Mucosa of rectum (tissue), 2 donors: ENCODE results near the gene UQCRH.
A peak's percentile ranks its signal among the peaks of the same experiment; 100 is the strongest.

Source experiments
- H3K27ac ChIP-seq, 2 donors: one replicate each; pipeline ENCODE4 v1.7.0; 2013; ENCODE audit warnings: inconsistent platforms in 2 of 2, low read depth in 2 of 2, low read length in 2 of 2
- H3K27me3 ChIP-seq, 2 donors: one replicate each; pipeline ENCODE4 v1.7.0; 2013; ENCODE audit warnings: low read length in 2 of 2; ENCODE audit not compliant: control insufficient read depth in 2 of 2, insufficient read depth in 2 of 2
- H3K36me3 ChIP-seq, 2 donors: one replicate each; pipeline ENCODE4 v1.7.0; 2013; ENCODE audit warnings: low read length in 2 of 2; ENCODE audit not compliant: control insufficient read depth in 2 of 2, insufficient read depth in 2 of 2
- H3K4me1 ChIP-seq, 2 donors: one replicate each; pipeline ENCODE4 v1.7.0; 2013; ENCODE audit warnings: low read length in 2 of 2, mild to moderate bottlenecking in 1 of 2; ENCODE audit not compliant: control insufficient read depth in 2 of 2, insufficient read depth in 2 of 2
- H3K4me3 ChIP-seq, 2 donors: one replicate each; pipeline ENCODE4 v1.7.0; 2013; ENCODE audit warnings: low read length in 2 of 2
- H3K9ac ChIP-seq, 2 donors: one replicate each; pipeline ENCODE4 v1.7.0; 2013; ENCODE audit warnings: low read length in 2 of 2, low read depth in 1 of 2, mild to moderate bottlenecking in 1 of 2
- H3K9me3 ChIP-seq, 2 donors: one replicate each; pipeline ENCODE4 v1.7.0; 2013; ENCODE audit warnings: low read length in 2 of 2; ENCODE audit not compliant: control insufficient read depth in 2 of 2
- donor health status: healthy.
- donor health status: Normal muscosa, but diverticular disease.

Gene UQCRH

DNA sequence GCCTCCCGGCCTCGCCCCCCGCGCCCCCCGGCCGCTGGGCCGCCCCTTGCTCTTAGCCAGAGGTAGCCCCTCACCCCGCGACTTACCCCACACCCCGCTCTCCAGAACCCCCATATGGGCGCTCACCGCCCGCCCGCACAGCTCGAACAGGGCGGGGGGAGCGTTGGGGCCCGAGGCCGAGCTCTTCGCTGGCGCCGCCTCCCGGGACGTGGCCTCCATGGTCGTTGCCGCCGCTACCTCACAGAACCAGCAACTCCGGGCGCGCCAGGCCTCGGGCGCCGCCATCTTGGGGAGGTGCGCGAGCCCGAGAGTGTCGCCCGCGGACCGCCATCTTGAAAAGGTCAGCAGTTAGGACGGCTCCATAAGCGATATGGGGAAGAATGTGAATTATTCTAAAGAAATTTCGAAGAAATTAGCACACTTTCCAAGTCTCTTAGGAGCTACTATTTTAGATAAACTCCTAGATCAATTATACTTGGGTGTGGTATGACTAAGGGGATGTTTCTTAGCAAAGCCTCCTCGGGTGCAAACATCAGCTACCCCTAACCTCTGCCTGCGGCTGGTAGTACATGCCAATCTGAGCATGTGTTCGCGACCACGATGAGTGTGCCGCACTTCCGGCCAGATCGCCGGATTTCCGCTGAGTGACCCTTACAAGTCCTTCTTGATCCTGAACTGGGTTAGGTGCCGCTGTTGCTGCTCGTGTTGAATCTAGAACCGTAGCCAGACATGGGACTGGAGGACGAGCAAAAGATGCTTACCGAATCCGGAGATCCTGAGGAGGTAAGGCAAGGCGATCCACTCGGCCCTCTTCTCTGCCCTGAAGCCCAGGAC is at the start of gene UQCRH, which contains the start of gene LRRC41:
UQCRH (plus strand) TSS at position 661 of the 834 bp plus-strand sequence; CDS start at position 730, 69 bp downstream.
LRRC41 (minus strand) TSS at position 579 of the 834 bp plus-strand sequence; CDS start at position 285, 294 bp downstream.
- Histone ChIP-seq H3K36me3 (peaks cover 3 to 4% of the 10 kb centered on the region in 2 donors), H3K27ac (peak within 1 kb of the TSS; percentile 94 to 96), H3K4me1 (peaks cover 14 to 28% of the 10 kb centered on the region in 2 donors), H3K9me3 (no peaks in the 10 kb centered on the region), H3K4me3 (peak within 1 kb of the TSS; percentile 97 to 98), H3K27me3 (no peaks in the 10 kb centered on the region), H3K9ac (peak within 1 kb of the TSS; percentile 94 to 100)

- Histone ChIP-seq H3K4me3 (no peak overlapping the region), H3K4me1 (no peaks in the 10 kb centered on the region), H3K36me3 (peaks cover 0 to 5% of the 10 kb centered on the region in 2 donors), H3K27ac (no peak overlapping the region), H3K27me3 (no peaks in the 10 kb centered on the region), H3K9me3 (no peaks in the 10 kb centered on the region), H3K9ac (no peak overlapping the region)
These were observed 48.8 kb upstream of the UQCRH start for GRCh38 chr1:46254668-46255067.

- Histone ChIP-seq H3K9ac (no peak overlapping the region), H3K27me3 (no peaks in the 10 kb centered on the region)
These were observed 47.0 kb upstream of the UQCRH start for GRCh38 chr1:46256523-46256922.

GRCh38 chr1:46262508-46262907 is 41.0 kb upstream of the UQCRH start:
- no peaks in the 10 kb centered on the region for H3K27me3 ChIP-seq
- no peak overlapping the region for H3K9ac ChIP-seq
- H3K27ac ChIP-seq, result no peak overlapping the region
- peaks cover 0 to 7% of the 10 kb centered on the region in 2 donors for H3K36me3 ChIP-seq
- no peaks in the 10 kb centered on the region for H3K4me1 ChIP-seq
- H3K9me3 ChIP-seq, result no peaks in the 10 kb centered on the region
- H3K4me3 ChIP-seq, result no peak overlapping the region

More at GRCh38 chr1:46256523-46256922, 47.0 kb upstream of the UQCRH start:
- Histone ChIP-seq H3K4me3 (no peak overlapping the region), H3K9me3 (no peaks in the 10 kb centered on the region), H3K36me3 (peaks cover 0 to 4% of the 10 kb centered on the region in 2 donors), H3K27ac (no peak overlapping the region), H3K4me1 (no peaks in the 10 kb centered on the region)

DNA sequence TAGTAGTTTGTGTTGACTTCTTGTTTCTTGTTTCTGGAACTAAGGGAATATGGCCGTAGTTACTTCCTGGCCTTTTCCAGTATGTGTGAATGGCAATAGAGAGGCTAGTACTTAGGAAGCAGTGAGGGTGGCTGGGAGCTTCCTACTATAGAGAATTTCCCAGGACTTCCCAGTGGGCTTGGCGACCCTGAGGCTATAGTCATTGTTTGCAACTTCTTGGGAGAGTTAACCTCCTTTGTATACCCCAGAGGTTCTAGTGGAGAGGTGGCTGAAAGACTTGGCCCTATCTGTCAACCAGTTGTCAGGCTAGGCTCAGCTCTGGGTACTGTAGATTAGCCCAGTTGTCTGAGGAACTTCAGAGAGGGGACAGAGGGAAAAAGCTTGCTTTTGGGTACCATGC is 40.4 kb upstream of the UQCRH start:
- Histone ChIP-seq H3K9ac (no peak overlapping the region), H3K4me1 (no peaks in the 10 kb centered on the region), H3K9me3 (no peaks in the 10 kb centered on the region), H3K4me3 (no peak overlapping the region), H3K36me3 (peaks cover 0 to 7% of the 10 kb centered on the region in 2 donors), H3K27me3 (no peaks in the 10 kb centered on the region), H3K27ac (no peak overlapping the region)

GRCh38 chr1:46268578-46268977 is 34.9 kb upstream of the UQCRH start:
- H3K4me3 ChIP-seq, result no peak overlapping the region
- H3K27ac ChIP-seq, result no peak overlapping the region
- H3K4me1 ChIP-seq, result no peaks in the 10 kb centered on the region
- no peaks in the 10 kb centered on the region for H3K9me3 ChIP-seq
- H3K27me3 ChIP-seq, result no peaks in the 10 kb centered on the region
- peaks cover 0 to 3% of the 10 kb centered on the region in 2 donors for H3K36me3 ChIP-seq
- no peak overlapping the region for H3K9ac ChIP-seq

GRCh38 chr1:46274225-46275029 is 29.1 kb upstream of the UQCRH start:
- Histone ChIP-seq H3K9ac (no peak overlapping the region), H3K36me3 (peaks cover 12 to 18% of the 10 kb centered on the region in 2 donors), H3K27me3 (no peaks in the 10 kb centered on the region), H3K4me3 (no peak overlapping the region), H3K27ac (no peak overlapping the region), H3K9me3 (no peaks in the 10 kb centered on the region), H3K4me1 (no peaks in the 10 kb centered on the region)

- Histone ChIP-seq H3K9me3 (no peaks in the 10 kb centered on the region), H3K27ac (no peak overlapping the region), H3K27me3 (no peaks in the 10 kb centered on the region), H3K9ac (no peak overlapping the region), H3K4me3 (no peak overlapping the region), H3K36me3 (peaks cover 14 to 23% of the 10 kb centered on the region in 2 donors), H3K4me1 (no peaks in the 10 kb centered on the region)
These were observed 28.5 kb upstream of the UQCRH start for GRCh38 chr1:46275030-46275337.

GRCh38 chr1:46277658-46278373 is 25.7 kb upstream of the UQCRH start:
- H3K9me3 ChIP-seq, result no peaks in the 10 kb centered on the region
- H3K36me3 ChIP-seq, result peaks cover 30 to 41% of the 10 kb centered on the region in 2 donors
- H3K27ac ChIP-seq, result no peak overlapping the region
- no peaks in the 10 kb centered on the region for H3K4me1 ChIP-seq
- H3K9ac ChIP-seq, result no peak overlapping the region
- H3K27me3 ChIP-seq, result no peaks in the 10 kb centered on the region
- H3K4me3 ChIP-seq, result no peak overlapping the region
